Stimulated activated CD8-positive, alpha-beta memory T cell treated with anti-CD3 and anti-CD28 coated beads, Interleukin-4, amount 100 ng/mL, for 4 hours (primary cell): ENCODE measurements around the gene NCOA1.
"Not testable (repeated sequence)": the region's sequence is repeated elsewhere in the genome, so short reads cannot be mapped to it uniquely, and the experiment has no call there.

ENCODE experiments used
- DNase-seq, 2 donors: peaks; one replicate each; pipeline ENCODE4 v3.0.0-alpha.2; 2020; ENCODE audit warnings: low read depth in 2 of 2, low spot score in 1 of 2

Gene NCOA1

DNA sequence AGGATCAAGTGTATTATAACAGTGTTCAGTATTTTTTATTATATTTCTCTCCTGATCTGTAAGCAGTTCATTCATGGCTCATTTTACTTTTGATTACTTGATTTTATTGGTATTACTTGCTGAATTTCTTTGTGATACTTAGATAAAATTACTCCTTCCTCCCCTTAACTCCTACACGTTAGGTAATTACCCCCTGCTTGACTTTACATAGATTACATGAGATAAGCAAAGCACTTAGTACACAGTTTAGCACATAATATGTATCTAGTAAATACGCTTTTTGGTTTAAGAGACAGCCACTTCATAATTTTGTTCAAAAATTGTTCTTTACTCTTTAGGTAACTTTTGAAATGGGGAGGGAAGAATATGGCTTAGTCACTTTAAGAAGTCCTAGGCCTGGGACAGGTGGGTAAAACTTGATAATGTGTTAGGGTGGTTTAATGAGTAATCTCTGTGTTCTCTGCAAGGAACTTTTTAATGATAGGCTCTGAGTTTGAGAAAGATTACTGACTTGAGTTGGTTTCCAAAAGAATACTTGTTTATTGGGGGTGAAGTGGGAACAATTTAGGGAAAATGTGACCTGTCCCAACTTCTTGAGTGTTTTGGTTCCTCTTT lies 80.9 kb downstream of the NCOA1 start:
- no peak for DNase-seq

GRCh38 chr2:24576146-24576545 lies 85.1 kb downstream of the NCOA1 start:
- no peak for DNase-seq

- DNase-seq, result no peak
Observed at GRCh38 chr2:24576617-24577016, 85.6 kb downstream of the NCOA1 start.

GRCh38 chr2:24577481-24577880 lies 86.4 kb downstream of the NCOA1 start:
- no peak for DNase-seq

GRCh38 chr2:24579053-24579803 lies 88.2 kb downstream of the NCOA1 start:
- no peak for DNase-seq

GRCh38 chr2:24580561-24580960 lies 89.5 kb downstream of the NCOA1 start:
- no peak for DNase-seq

DNA sequence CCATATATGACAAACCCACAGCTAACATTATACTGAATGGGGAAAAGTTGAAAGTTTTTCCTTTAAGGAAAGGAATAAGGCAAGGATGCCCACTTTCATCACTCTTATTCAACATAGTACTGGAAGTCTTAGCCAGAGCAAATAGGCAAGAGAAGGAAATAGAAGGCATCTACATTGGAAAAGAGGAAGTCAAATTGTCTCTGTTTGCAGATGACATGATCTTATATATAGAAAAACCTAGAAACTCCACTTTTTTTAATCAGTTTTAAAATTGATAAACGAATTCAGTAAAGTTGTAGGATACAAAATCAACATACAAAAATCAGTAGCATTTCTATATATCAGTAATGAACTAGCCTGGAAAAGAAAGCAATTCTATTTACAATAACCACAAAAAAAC lies 90.9 kb downstream of the NCOA1 start:
- not testable (repeated sequence) for DNase-seq

GRCh38 chr2:24586955-24587354 lies 95.9 kb downstream of the NCOA1 start:
- DNase-seq, result no peak

DNA sequence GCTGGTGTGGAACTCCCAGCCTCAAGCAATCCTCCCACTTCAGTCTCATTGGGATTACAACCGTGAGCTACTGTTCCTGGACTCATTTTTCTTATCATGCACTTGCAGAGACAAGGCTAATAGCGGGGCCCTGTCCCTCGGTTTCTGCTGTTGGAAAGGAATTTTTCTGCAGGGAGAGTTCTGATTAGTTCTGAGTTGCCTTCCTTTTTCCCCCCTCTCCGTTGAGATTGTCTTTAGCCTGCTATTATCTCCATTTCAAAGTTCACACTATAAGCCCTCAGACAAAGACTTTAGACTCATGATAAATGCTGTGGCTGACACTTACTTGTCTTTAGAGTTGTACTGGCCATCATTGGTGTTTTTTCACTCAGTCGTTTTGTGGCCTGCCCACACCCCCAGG lies 97.2 kb downstream of the NCOA1 start:
- no peak for DNase-seq

- DNase-seq, result no peak
Observed at GRCh38 chr2:24592441-24593100, 101.5 kb downstream of the NCOA1 start.

DNA sequence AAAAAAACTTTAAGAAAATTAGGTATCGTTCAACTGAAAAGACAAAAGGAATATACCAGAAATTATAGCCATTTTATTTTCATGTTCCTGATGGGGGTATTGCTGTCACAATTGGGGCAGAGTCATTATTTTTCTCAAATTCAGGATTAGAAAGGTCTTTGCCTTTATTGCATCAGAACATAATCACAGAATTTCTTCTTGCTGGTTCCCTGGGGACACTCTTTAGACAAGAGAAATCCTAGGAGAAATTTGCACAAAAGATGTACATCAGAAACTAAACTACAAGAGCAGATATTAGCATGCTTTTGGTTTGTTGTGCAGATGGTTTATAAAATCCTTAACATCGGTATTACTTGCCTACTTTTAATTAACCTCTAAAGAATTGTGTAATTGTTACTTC lies 103.2 kb downstream of the NCOA1 start:
- no peak for DNase-seq

DNA sequence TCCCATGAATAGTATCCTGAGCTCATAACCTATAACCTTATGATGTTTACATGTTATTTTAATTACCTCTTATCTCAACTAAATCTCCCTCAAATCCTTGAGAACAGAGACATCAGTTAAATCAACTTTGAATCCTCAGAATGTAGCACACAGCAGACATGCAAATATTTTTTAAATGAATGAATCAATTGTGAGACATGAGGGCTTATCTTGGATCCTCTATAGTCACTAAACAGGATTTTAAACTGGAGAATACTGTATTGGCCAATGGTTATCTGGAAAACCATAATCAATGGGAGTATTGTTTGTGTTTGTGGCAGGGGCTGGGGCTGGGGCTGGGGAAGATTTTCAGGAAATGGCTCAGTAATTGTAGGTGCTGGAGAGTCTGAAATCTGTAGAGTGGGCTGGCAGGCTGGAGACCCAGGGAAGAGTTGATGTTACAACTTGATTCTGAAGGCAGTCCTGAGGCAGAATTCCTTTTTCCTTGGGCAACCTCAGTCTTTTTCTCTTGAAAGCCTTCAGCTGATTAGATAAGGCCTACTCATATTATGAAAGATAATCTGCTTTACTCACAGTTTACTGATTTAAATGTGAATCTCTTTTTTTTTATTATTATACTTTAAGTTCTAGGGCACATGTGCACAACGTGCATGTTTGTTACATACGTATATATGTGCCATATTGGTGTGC lies 106.3 kb downstream of the NCOA1 start:
- DNase-seq, result no peak

DNA sequence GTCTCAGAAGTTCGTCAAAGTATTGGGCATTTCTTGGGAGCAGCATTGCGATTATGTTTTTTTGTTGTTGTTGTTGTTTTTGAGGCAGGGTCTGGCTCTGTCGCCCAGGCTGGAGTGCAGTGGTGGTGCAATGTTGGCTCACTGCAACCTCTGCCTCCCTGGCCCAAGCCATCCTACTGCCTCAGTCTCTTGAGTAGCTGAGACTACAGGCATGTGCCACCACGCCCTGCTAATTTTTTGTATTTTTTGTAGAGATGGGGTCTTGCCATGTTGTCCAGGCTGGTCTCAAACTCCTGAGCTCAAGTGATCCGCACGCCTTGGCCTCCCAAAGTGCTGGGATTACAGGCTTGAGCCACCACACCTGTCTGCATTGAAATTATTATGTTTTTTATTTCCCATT lies 109.1 kb downstream of the NCOA1 start:
- not testable (repeated sequence) for DNase-seq

DNA sequence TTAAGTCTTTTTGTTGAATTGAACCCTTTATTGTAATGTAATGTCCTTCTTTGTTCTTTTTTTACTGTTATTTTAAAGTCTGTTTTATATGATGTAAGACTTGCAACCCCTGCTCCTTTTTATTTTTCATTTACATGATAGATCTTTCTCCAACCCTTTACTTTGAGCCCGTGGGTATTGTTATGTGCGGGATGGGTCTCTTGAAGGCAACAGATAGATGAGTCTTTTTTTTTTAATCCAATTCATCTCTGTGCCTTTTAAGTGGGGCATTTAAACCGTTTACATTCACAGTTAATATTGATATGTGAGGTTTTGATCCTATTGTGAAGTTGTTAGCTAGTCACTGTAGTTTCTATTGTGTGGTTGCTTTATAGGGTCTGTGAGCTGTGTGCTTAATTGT lies 120.6 kb downstream of the NCOA1 start:
- no peak for DNase-seq

DNA sequence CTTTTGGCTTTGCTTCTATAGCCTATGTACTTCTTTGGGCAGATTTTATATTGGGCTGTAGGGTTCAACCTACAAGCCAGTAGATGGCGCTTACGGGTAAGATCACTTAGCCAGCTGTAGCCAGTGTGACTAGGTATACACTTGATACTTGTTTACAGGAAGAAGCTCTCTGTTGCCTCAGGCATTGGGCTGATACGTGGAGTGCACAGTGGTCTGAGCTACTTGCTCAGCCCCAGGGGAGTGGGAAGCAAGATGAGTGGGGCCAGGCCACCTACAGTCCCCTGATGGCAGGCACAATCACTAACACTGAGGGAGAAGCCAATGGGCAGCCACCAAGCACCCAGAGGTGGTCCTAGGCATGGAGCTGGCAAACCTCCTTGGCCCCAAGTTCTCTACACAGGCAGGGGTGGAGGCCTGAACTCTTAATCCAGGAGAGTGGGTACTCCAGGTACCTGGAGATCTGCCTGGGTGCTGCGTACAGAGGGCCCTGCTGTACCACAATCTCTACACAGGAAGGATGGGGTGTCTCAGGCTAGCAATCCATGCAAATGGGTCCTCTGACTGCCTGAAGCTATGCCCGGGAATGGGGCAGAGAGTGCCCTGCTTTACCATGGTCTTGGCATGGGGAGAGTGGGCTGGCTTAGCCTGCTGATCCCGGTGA lies 122.2 kb downstream of the NCOA1 start:
- no peak for DNase-seq

- no peak for DNase-seq
Observed at GRCh38 chr2:24616616-24617015, 125.6 kb downstream of the NCOA1 start.

GRCh38 chr2:24617424-24617823 lies 126.4 kb downstream of the NCOA1 start:
- no peak for DNase-seq

- DNase-seq, result no peak
Observed at GRCh38 chr2:24618144-24618543, 127.1 kb downstream of the NCOA1 start.

- no peak for DNase-seq
Observed at GRCh38 chr2:24618680-24619079, 127.6 kb downstream of the NCOA1 start.

- no peak for DNase-seq
Observed at GRCh38 chr2:24620936-24621335, 129.9 kb downstream of the NCOA1 start.

GRCh38 chr2:24621779-24622538 lies 130.9 kb downstream of the NCOA1 start:
- no peak for DNase-seq
